ENCODE results near the gene LHX1. TPM values are rescaled to one million over a fixed set of nuclear protein-coding genes. Genes with fewer than 3 reads are reported as not detected.
A peak's percentile ranks its signal among the peaks of the same experiment; 100 is the strongest.

Gene LHX1
- total RNA-seq, 1 donor from 2014 or later: 2.9 TPM

DNA sequence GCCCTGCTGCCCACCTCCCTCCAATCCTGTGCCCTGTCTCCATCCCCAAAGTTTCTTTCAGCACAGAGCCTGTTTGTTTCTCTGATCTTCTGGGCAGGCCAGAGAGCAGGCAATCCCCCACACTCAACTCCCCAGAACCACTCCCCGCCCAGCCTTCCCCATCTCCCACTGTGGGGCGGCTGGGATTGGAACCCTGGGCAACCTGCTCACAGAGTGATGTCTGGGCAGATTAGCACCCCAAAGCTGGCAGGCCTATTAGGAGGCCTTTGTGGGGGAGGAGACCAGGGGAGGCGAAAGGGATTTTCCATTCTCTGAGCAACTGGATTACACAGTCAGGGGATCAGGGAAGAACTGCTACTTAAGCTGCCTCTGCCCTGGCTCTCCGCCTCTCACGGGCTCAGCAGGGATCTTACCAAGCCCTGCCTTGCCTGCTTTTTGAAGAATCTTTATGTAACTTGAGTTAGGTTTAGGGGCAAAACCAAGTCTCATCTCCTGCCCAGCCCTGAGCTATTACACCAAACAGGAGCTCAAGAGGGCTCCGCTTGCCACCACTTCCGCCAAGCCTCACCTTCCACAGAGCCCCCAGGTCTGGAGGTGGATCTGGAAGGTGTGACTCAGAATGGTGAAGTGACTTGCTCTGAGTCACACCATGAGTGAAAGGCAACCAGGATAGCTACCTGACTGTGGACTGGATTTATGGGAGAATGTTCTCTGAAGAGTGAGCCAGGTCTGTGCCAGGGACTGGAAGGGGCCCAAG lies 16.0 kb upstream of the LHX1 start:
- peak; percentile 85 for DNase-seq (ENCODE audit: low spot score)

DNA sequence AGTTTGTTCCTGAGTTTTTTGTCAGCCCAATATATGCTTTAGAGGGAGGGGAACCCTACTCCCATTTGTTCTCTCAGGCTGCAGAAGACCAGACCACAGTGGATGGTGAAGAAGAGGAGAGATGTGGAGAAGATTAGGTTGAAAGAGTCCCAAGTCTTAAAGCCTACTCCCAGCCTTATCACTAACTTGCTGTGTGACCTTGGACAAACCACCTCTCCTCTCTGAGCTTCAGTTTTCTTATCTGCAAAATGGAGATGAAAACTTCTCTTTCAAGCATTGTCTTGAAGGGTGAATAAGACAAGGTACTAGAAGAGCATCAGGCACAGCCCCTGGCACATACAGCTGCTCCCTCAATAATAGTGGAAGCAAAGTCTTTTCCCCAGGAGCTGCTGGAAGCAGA lies 15.1 kb upstream of the LHX1 start:
- no peak for DNase-seq (ENCODE audit: low spot score)

DNA sequence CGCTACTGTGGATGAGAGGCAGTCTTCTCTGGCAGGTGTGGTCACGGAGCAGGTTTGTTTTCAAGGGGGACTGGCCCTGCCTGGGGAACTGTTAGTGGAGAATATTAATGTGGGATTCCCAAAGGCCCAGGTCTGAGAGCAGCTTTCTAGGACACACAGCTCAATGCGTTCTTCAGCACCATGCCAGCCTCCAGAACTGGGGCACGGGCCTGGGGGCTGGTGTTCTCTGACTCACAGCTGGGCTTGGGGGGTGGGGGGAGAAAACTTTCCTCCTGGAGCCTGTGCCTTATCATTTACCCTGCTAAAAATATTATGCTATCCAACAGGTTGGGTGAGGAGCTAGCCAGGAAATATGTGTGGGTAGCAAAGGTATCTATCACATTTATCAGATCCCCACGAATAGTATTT lies 13.5 kb upstream of the LHX1 start:
- DNase-seq (ENCODE audit: low spot score): peak; percentile 38

DNA sequence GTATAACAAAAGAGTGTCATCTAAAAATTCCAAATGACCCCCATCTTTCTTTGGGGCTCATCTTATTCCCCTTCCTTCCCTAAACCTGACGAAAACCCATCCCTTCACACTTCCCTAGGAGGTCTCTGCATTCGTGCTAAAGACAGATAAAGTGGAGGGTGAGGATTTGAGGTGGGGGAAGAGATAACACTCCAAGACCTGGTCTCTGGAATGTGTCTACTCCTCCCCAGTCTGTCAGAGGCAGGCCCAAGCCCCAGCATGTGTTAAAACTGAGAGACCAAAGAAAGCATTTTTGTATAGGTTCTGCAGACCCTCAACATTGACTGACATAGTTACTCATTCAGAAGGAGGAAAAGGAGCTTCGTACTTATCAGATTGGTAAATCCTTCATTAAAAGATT lies 11.0 kb upstream of the LHX1 start:
- DNase-seq (ENCODE audit: low spot score): no peak

DNA sequence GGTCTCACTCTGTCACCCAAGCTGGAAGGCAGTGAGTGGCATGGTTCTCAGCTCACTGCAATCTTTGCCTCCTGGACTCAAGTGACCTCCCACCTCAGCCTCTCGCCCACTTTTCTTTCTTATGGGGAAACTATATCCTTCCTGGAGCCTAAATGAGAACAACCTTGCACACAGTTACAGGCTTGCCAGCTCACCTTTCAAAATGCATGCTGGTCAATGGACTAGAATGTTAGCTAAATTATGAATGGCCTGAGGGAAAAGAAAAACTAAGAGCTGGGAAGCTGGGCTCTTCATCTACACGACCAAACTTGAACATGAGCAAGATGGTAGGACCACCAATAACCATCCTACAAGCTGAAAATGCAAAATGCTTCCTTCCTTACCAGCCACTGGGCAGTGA lies 10.6 kb upstream of the LHX1 start:
- DNase-seq (ENCODE audit: low spot score): no peak

DNA sequence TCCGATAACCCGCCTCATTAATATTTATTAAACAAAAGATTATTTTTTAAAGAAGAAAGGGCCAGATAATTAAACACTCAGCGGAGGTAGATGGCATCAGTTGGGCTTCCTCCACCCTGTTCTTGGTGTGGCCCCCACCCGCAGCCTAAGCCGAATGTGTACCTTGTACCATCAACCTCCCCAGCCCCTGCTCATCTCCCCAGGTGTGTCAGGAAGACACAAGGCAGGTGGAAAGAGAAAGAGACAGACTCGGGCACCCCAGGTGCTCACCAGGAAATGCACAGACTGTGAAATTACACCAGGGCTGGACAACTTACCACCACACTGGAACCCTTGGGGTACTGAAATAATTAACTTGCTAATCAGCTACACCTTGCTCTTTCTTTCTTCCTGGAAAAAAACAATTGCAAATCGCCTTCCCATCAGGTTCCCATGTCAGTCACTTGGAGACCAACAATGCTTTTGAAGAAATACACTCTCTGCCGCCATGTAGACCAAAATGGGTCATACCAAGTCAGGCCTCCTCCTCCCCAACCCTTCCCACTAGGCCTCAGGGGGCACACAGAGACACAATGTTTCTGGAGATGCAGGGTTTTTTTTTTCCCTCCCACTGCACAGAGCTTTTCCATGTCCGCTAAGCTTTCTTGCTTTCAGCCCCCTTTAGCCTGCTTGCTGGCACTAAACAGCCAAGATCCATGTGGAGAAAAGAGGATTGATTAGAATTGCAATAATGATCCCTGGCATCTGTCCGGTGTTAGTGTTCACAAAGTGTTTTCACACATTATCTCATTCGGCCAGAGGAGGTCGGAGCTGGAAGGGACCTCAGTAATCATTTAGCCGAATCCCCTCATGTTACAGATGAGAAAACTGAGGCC lies 8.6 kb upstream of the LHX1 start:
- DNase-seq (ENCODE audit: low spot score): no peak

DNA sequence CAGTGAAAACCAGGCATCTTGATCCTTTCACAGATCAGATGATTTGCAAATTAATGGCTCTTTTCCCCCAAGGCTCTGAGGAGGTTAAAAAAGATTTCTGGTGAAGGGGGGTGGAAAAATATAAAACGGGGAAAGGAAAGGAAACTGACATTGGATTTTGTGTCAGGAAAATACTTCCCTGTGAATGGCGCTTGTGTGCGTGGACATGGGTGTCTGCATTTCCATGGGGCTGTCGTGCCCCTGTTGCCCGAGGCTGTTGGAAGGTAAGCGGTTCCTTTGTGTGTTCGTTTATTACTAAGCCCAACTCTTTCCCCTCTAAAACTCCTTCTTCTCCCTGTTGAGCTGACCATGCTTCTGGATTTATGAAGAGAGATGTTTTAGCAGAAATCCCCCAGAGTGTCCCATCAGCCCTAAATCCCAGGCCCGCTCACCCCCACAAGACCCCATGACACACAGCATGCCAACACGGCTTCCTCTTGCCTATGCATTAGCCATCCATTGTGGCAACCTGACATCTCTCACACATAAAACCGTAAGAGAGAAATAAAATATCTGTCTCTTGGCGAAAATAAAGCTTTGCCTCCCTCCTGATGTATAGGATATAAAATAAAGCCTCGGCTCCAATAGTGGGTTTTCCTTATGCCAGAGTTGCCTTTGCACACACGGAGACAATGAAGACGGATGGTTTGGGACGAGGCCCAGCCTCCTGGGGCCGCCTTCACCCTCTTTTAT lies 7.3 kb upstream of the LHX1 start:
- no peak for DNase-seq (ENCODE audit: low spot score)

DNA sequence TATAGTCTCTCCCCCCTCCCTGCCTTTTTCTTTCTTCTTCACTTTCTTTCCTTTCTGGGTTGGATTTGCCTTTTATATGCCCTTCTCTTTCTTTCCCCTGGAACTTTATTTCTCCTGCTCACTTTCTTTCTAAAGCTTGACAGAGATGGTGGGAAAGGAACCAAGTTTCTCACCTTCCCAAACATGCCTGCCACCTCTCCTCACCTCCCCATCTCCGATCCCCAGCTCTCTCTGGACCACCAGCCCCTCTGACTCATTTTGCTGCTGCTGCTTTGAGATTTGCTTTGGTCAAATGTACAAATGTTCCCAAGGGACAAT lies 6.7 kb upstream of the LHX1 start:
- DNase-seq (ENCODE audit: low spot score): no peak

DNA sequence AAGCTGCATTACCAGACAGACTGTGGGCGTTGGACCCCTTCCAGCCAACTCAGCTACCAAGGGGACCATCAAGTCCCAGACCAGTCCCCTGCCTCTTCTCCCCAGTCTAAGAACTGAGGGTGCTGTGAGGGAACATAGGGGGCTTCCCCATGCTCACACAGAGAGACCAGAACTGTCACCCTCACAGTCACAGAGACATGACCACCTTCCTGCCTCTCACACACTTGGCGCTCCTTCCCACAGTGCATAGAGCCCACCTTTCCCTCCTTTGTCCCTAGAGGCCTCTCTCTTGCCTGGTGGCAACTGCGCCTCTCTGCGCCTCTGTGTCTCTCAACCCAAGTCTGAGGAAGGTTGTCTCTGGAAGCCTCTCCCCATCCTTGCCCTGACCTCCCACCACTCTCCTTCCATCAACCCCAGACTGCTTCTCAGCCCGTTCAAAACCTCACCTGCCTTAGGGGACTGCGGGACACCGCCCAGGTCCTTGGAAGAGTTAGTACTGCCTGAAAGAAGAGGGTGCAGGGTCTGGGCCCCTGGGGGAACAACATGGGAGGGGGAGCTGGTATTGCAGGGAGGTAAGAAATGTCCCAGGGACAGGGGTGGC lies 6.1 kb upstream of the LHX1 start:
- DNase-seq (ENCODE audit: low spot score): no peak

DNA sequence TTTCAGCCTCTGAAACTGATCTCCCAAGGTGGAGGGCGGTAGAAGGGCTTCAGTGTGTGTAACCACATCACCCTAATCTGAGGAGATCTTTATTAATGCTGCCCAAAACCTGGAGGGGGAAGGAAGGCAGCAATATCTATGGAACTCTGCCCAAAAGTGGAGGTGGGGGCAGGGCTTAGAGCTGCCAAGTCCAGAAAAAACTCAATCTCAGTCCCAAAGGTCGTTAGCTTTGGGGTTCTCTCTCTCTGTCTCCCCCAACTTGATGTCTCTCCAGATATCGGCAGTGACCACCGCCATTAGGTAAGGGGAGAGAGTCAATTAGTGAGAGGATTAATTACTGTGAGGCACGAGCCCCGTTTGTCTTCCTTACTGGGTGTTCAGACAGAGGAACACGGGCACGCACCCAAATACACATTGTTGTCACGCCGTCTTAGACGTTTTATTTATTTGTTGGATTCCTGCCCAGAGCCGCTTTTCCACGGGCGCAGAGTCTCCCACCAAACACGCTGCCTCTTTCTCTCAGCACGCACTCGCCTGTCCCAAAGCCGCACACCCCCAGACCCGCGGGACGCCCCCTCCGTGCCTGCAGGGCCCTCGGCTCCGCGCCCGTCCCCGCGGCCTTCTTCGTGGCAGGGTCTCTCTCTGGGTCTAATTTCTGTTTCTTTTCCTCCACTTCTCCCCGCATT lies 5.4 kb upstream of the LHX1 start:
- DNase-seq (ENCODE audit: low spot score): no peak

DNA sequence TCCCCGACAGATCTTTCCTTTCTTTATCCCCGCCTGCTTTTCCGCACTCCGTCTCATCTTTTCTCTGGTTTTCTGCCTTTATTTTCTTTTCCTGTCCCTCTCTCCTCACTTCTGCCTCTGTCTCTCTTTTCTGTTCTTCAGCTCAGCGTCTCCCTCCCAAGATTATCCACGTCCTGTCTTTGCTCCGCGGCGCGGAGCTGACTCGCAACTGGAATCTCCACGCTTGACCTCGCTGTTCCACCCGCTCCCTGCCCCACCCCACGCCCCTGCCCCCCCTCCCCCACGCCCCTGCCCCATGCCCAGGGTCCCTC lies 4.9 kb upstream of the LHX1 start:
- DNase-seq (ENCODE audit: low spot score): no peak

DNA sequence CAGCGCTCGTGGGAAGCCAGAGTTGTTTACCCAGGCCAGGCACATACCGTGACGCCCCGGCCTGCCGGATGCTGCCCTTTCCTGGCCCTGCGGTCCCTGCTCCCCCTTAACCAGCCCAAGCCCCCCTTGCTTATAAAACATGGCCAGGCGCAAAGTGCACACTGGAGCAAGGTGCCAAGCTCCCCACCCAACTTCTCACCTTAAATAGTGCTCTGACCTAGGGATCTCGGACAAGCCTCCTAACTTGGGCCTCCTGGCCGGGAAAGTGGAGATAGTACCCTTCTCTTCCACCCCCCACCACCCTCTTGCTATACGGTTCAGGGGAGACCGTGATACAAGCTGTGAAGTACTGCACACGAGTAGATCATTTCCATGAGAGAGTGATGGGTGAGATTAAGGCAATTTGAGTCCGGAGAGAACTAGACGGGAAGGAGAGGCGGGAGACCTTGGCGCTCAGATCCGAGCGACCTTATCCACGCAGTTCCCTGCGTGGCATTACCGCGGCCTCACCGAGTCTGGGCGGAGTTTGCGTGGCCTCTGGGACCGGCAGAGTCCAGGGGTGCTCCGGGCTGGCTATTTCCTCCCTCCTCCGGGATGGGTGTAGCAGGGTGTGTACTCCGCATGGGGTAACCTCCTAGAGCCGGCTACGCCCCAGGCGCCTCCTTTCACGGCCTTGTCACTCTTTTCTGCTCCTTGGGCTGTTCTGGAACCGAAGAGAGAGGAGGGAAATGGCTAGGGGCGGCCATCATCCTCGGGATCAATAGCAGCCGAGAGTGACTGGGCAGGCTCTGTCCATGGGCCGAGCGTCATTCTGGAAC lies 4.4 kb upstream of the LHX1 start:
- no peak for DNase-seq (ENCODE audit: low spot score)

DNA sequence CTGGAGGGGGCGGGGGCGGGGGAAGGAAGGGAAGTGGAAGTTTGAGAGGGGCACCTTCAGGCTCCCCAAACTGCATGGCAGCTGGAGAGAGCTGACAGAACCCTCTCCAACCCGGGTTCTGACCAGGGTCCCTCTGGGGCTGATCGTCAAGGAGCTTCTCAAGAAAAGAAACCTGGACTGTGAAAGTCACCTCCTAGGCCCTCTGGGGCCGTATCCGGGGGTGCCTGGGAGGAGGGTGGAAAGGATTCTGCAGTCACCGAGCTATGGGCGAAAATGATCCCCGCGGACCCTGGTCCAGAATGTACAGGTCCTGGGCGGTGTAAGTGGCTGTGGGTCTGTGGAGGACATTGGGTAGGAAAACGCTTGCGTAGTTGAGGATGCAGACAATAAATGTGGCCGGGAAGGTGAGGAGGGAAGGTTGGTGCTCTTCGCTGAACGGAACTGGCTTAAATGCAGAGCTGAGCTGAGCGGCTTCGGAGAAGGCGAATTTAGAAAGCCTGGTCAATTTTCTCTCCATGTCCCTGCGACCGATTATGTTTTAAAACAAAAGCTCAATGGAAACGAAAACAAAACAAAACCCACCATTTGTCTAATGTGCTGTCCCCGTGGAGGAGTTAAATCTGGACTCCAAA lies 3.6 kb upstream of the LHX1 start:
- DNase-seq (ENCODE audit: low spot score): no peak

DNA sequence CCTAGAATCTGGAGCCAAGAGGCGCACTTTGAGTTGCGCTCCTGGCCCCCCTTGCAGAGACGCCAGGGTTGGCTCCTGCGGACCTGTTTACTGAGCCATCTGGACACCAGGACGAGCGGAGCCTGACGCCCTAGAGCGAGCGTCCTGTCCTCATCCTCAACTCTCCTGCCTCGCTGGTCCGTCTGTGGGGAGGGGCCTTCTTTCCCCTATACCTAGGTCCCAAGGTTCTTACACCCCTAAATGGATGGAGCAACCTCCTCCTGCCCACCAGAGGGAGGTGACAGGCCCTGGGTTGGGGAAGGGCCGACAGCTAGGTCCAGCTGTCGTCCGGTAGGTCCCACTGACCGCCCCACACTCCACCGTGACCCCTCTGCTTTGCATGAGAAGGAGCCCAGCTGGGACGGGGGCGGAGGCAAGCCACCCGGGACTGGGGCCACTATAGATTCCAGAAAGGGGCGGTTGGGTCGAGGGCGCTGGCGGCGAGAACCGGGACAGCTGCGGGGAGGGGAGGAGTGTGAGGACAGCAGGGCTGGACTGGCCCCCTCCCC lies 3.1 kb upstream of the LHX1 start:
- no peak for DNase-seq (ENCODE audit: low spot score)

DNA sequence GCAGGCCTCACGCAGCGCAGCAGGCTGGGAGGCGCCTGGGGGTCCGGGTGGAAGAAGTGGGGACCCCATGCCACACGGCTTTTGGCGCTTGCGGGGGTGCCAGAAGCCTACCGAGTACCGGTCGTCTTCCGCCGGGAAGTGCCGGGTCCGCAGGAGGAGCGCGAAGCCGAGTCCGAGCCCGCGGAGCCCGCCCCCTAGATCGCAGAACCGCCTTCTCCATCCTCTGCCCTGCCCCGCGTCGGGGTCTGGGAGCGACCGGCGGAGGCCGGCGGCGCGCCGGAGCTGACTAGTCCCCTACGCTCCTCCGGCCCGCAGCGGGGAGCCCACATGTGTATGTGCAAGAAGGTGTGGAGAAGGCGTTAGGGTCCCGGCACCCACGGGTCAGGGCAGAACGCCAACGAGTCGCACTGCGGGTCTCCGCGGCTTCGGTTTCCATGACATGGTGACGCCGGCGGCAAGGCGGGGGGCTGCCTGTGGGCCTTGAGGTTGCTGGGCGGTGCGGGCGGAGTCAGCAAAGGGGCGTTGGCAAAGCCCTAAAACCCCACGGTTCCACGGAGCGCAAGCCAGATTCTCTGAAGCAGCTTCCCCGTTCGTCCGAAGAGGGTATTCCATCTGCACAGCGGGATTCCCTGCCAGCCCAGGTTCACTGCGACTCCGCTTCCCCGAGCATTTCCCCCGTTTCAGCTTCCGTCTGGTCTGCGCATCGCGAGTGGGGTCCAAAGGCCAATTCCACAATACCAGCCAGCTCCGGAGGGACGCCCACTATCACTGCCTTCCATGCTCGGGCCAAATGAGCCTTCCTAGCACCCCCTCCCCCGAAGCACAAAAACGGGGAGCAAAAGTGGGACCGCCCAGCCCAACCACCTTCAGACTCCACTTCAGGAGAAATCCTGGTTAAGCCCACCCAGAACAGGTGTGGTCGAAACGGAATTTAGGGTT lies 2.3 kb upstream of the LHX1 start:
- no peak for DNase-seq (ENCODE audit: low spot score)

DNA sequence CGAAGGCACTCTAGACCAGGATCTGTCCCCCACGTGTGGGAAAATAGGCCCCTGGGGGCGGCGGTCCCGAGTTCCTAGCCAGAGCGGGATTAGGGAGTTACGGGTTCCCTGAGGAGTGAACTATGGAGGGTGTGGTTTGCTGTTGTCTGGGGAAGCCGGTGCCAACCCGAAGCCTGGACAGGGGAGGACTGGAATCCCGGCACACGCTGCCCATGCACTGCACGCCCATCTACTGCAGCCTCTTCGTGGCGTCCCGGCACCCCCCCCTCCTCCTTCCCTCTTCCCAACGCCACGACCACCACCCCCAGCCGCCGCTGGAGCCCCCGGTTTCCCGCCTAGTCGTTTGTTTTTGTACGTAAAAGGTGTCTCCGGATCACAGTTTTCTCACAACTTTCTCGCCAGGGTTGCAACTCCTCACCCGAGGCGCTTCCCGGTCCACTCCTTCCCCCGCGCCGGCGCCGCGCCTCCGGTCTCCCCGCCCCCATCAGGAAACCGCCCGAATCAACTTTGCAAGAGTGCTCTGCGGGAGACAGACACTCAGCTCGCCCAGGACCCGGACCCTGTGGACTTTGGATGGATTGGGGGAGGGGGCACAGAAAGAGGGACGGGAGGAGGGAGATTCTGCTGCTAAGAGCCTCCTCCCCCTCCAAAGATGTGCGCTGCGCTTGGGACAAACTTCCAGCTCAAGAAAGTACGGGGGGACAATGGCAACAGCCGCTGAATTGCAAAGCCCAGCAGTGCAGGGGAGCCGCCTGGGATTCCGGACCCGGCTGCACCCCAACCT lies 1.4 kb upstream of the LHX1 start:
- DNase-seq (ENCODE audit: low spot score): no peak

DNA sequence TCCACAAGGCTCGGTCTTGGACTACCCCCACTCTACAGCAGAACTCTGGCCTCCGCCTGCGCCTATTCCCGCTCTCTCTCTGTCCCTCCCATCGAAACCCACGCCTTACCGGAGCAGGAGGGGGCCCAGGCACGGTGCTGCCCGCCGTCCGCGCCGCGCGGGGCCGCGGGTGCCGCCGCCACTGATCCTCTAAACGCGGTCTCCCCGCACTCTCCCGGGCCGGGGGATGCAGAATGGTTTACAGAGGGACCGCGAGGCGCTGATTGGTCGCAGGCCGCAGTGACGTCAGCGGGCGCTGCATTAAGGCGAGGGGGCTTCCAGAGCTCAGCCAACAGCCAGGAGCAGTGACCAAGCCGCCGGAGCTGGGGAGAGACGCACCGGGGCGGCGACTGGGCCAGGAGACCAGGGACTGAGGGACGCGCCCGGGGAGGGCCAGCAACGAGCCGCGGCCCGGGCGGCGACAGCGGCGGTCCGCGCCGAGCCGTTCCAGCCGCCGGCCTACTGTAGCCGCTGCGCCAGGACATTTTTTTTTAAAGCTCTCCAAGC lies 747 bp upstream of the LHX1 start:
- no peak for DNase-seq (ENCODE audit: low spot score)

Data from umbilical cord (tissue), 2 donors.